HG03442 (cell line): ENCODE measurements around the gene GRIN2D.
"Not testable (repeated sequence)": the region's sequence is repeated elsewhere in the genome, so short reads cannot be mapped to it uniquely, and the experiment has no call there.

Experiments used
- ATAC-seq: cut with Tn5 transposase; IDR thresholded peaks from one replicate; pipeline ENCODE4 v1.9.1; 2021; ENCODE audit warnings: mild to moderate bottlenecking, moderate library complexity; ENCODE audit not compliant: unreplicated experiment

GRIN2D gene

GRCh38 chr19:48371367-48371766 is 22.1 kb upstream of the GRIN2D start:
- no peak for ATAC-seq

GRCh38 chr19:48371771-48372170 is 21.7 kb upstream of the GRIN2D start:
- not testable (repeated sequence) for ATAC-seq

GRCh38 chr19:48372904-48373303 is 20.6 kb upstream of the GRIN2D start:
- ATAC-seq, result no peak

GRCh38 chr19:48373567-48373966 is 19.9 kb upstream of the GRIN2D start:
- no peak for ATAC-seq

- no peak for ATAC-seq
Observed at GRCh38 chr19:48378194-48378570, 15.3 kb upstream of the GRIN2D start.

- ATAC-seq, result no peak
Observed at GRCh38 chr19:48379058-48379457, 14.4 kb upstream of the GRIN2D start.

- ATAC-seq, result no peak
Observed at GRCh38 chr19:48381178-48381950, 12.1 kb upstream of the GRIN2D start.

GRCh38 chr19:48382286-48382685 is 11.2 kb upstream of the GRIN2D start:
- ATAC-seq, result no peak

GRCh38 chr19:48385461-48386087 is 7.9 kb upstream of the GRIN2D start:
- ATAC-seq, result no peak

- ATAC-seq, result no peak
Observed at GRCh38 chr19:48386981-48387380, 6.5 kb upstream of the GRIN2D start.

- peak; percentile 34 for ATAC-seq
Observed at GRCh38 chr19:48390188-48391099, 3.0 kb upstream of the GRIN2D start.

- ATAC-seq, result peak; percentile 60
Observed at GRCh38 chr19:48391100-48392005, 2.1 kb upstream of the GRIN2D start, which contains the start of gene KDELR1. Gene KDELR1 (minus strand): TSS chr19:48391551. CDS start chr19:48391358, 193 bp downstream.

GRCh38 chr19:48392006-48392344 is 1.5 kb upstream of the GRIN2D start:
- ATAC-seq, result not testable (repeated sequence)

- ATAC-seq, result no peak
Observed at GRCh38 chr19:48392860-48393558, 459 bp upstream of the GRIN2D start.

- no peak for ATAC-seq
Observed at GRCh38 chr19:48394331-48395169, 1.1 kb downstream of the GRIN2D start.

- ATAC-seq, result no peak
Observed at GRCh38 chr19:48395170-48395455, 1.6 kb downstream of the GRIN2D start.

GRCh38 chr19:48395499-48395898 is 2.0 kb downstream of the GRIN2D start:
- no peak for ATAC-seq

GRCh38 chr19:48396016-48396823 is 2.8 kb downstream of the GRIN2D start:
- no peak for ATAC-seq
